Endodermal cell (in vitro differentiated cells): ENCODE results near the gene TMED4. TPM values are rescaled to one million over a fixed set of nuclear protein-coding genes. Genes with fewer than 3 reads are reported as not detected.

ENCODE experiments used
- DNase-seq: peaks from one replicate; pipeline ENCODE4 v3.0.0-alpha.2; 2017
- H3K27ac ChIP-seq: 2 replicates; pipeline ENCODE4 v1.5.1; 2013; ENCODE audit warnings: mild to moderate bottlenecking, low read depth, low read length, moderate library complexity
- H3K27me3 ChIP-seq: 2 replicates; pipeline ENCODE4 v1.6.1; 2013; ENCODE audit warnings: mild to moderate bottlenecking, low read length, moderate library complexity; ENCODE audit not compliant: insufficient read depth, control insufficient read depth, poor library complexity, severe bottlenecking
- H3K36me3 ChIP-seq: 2 replicates; pipeline ENCODE4 v1.7.0; 2013; ENCODE audit warnings: mild to moderate bottlenecking, low read length, moderate library complexity; ENCODE audit not compliant: control insufficient read depth, insufficient read depth
- H3K4me1 ChIP-seq: one replicate; pipeline ENCODE4 v1.7.0; 2013; ENCODE audit warnings: low read length; ENCODE audit not compliant: control insufficient read depth, insufficient read depth
- H3K4me3 ChIP-seq: 2 replicates; pipeline ENCODE4 v1.5.1; 2013; ENCODE audit warnings: mild to moderate bottlenecking, low read length, moderate library complexity
- H3K9ac ChIP-seq: 2 replicates; pipeline ENCODE4 v1.6.1; 2013; ENCODE audit warnings: mild to moderate bottlenecking, low read length, moderate library complexity; ENCODE audit not compliant: poor library complexity, severe bottlenecking; ENCODE audit errors: extremely low read depth
- H3K9me3 ChIP-seq: 2 replicates; pipeline ENCODE4 v1.6.1; 2013; ENCODE audit warnings: mild to moderate bottlenecking, low read length, moderate library complexity; ENCODE audit not compliant: control insufficient read depth
- H3K27ac Mint-ChIP-seq: 2 replicates; pipeline ENCODE4 v1.8.0; 2020; ENCODE audit warnings: mixed read lengths
- H3K27me3 Mint-ChIP-seq: 2 replicates; pipeline ENCODE4 v1.8.0; 2021; ENCODE audit warnings: mild to moderate bottlenecking, mixed read lengths; ENCODE audit not compliant: insufficient read depth
- H3K36me3 Mint-ChIP-seq: 2 replicates; pipeline ENCODE4 v1.8.0; 2020; ENCODE audit warnings: low read depth, mixed read lengths
- H3K4me1 Mint-ChIP-seq: 2 replicates; pipeline ENCODE4 v1.8.0; 2020; ENCODE audit warnings: mixed read lengths
- H3K4me3 Mint-ChIP-seq: 2 replicates; pipeline ENCODE4 v1.8.0; 2020; ENCODE audit warnings: mild to moderate bottlenecking, moderate library complexity, mixed read lengths
- H3K9me3 Mint-ChIP-seq: 2 replicates; pipeline ENCODE4 v1.8.0; 2020; ENCODE audit warnings: mild to moderate bottlenecking, mixed read lengths
- CTCF ChIP-seq: fragments of 200-600 bp; sonication (generic); conservative IDR thresholded peaks from 2 replicates; pipeline ENCODE4 v1.5.0; 2021; ENCODE audit warnings: antibody characterized with exemption, mild to moderate bottlenecking
- WGBS, 2 experiments: methylation state at CpG; one replicate each; pipeline versions ENCODE4 v1.1.5 to v1.1.7; 2013; ENCODE audit warnings: missing lambda C conversion rate in 2 of 2, mixed read lengths in 1 of 2; ENCODE audit not compliant: insufficient coverage in 1 of 2, insufficient read length in 1 of 2; 5-methylcytosine and 5-hydroxymethylcytosine counted together
- total RNA-seq, 2 donors: library from RNA; stranded (reverse); fragmentation: NEBNext Ultra II Directional in 1 of 2; extraction: Animal tissue kit (Norgen Biotek cat#: 25700) in 1 of 2; gene quantifications; 2 replicates in 1 of 2; 3 replicates in 1 of 2; pipeline ENCODE4 v1.2.1, GENCODE V29; 2021

TMED4 gene
- total RNA-seq, 2 donors from 2014 or later: 75.4 to 109 TPM

GRCh38 chr7:44576228-44576627 is 5.8 kb downstream of the TMED4 start:
- no peak overlapping the region for H3K9ac ChIP-seq
- H3K9me3 Mint-ChIP-seq: no peaks in the 10 kb centered on the region
- no peak for TF ChIP-seq CTCF
- H3K4me3 Mint-ChIP-seq: no peak overlapping the region
- no peak overlapping the region for H3K27ac ChIP-seq
- H3K27me3 Mint-ChIP-seq: no peaks in the 10 kb centered on the region
- H3K4me3 ChIP-seq: no peak overlapping the region
- H3K36me3 ChIP-seq: peaks cover 49% of the 10 kb centered on the region
- WGBS, 2 experiments: 90 to 92% methylated on average over 1 to 2 of the region's 2 CpGs
- peaks cover 55% of the 10 kb centered on the region for H3K36me3 Mint-ChIP-seq
- no peaks in the 10 kb centered on the region for H3K9me3 ChIP-seq
- no peak for DNase-seq
- peaks cover 6% of the 10 kb centered on the region for H3K4me1 ChIP-seq
- no peaks in the 10 kb centered on the region for H3K27me3 ChIP-seq
- H3K4me1 Mint-ChIP-seq: peaks cover 22% of the 10 kb centered on the region
- H3K27ac Mint-ChIP-seq: peak overlapping the region; percentile 22

- peaks cover 17% of the 10 kb centered on the region for H3K4me1 Mint-ChIP-seq
- H3K27me3 ChIP-seq: no peaks in the 10 kb centered on the region
- H3K4me1 ChIP-seq: peaks cover 6% of the 10 kb centered on the region
- DNase-seq: no peak
- no peaks in the 10 kb centered on the region for H3K27me3 Mint-ChIP-seq
- peak overlapping the region; percentile 88 for H3K4me3 ChIP-seq
- H3K9me3 Mint-ChIP-seq: no peaks in the 10 kb centered on the region
- H3K4me3 Mint-ChIP-seq: peak overlapping the region; percentile 94
- H3K27ac ChIP-seq: no peak overlapping the region
- no peaks in the 10 kb centered on the region for H3K9me3 ChIP-seq
- peaks cover 57% of the 10 kb centered on the region for H3K36me3 Mint-ChIP-seq
- H3K36me3 ChIP-seq: peaks cover 55% of the 10 kb centered on the region
- no peak overlapping the region for H3K9ac ChIP-seq
- peak overlapping the region; percentile 66 for H3K27ac Mint-ChIP-seq
- TF ChIP-seq CTCF: no peak
Observed at GRCh38 chr7:44575054-44575453, 7.0 kb downstream of the TMED4 start.

- Histone ChIP-seq H3K27ac (peak overlapping the region; percentile 64), H3K27me3 (no peaks in the 10 kb centered on the region), H3K36me3 (peaks cover 55% of the 10 kb centered on the region), H3K4me3 (peak overlapping the region; percentile 88), H3K9ac (peak overlapping the region; percentile 80), H3K9me3 (no peaks in the 10 kb centered on the region), H3K4me1 (peaks cover 6% of the 10 kb centered on the region)
- 10 to 39% methylated on average over 5 to 14 of the region's 18 CpGs for WGBS, 2 experiments
- no peak for TF ChIP-seq CTCF
- Mint-ChIP-seq H3K27me3 (no peaks in the 10 kb centered on the region), H3K9me3 (no peaks in the 10 kb centered on the region), H3K36me3 (peaks cover 57% of the 10 kb centered on the region), H3K4me1 (peaks cover 17% of the 10 kb centered on the region), H3K4me3 (peak overlapping the region; percentile 94), H3K27ac (peak overlapping the region; percentile 96)
- DNase-seq: no peak
Observed at GRCh38 chr7:44574287-44574872, 7.7 kb downstream of the TMED4 start.
